ENCODE results near the gene C15orf39.

GRCh38 chr15:75206803-75207617, 5.3 kb downstream of the C15orf39 start:
- TF ChIP-seq CTCF (IDR thresholded peaks at IDR 0.05; ENCODE audit: poor library complexity, severe bottlenecking) (no peak), EP300 (conservative IDR thresholded peaks at IDR 0.05; ENCODE audit: poor library complexity, severe bottlenecking) (no peak)

Data from neural cell (in vitro differentiated cells).